ENCODE results near the gene PAQR7.

GRCh38 chr1:25916460-25916859, 41.0 kb upstream of the PAQR7 start:
- TF ChIP-seq CTCF (IDR thresholded peaks at IDR 0.05) (no peak), POLR2A (IDR thresholded peaks at IDR 0.05) (no peak)
